Tibial artery (tissue), 4 donors: ENCODE measurements around the gene ZCCHC7.

Experiments
- DNase-seq, 2 donors: peaks; one replicate each; pipeline ENCODE4 v3.0.0-alpha.2; 2019
- H3K27ac ChIP-seq, 2 donors: fragments of 200-600 bp; sonication (generic) in 1 of 2; 1 replicate in 1 of 2; 2 replicates in 1 of 2; pipeline ENCODE4 v1.5.1; 2018 to 2019; ENCODE audit warnings: mild to moderate bottlenecking in 1 of 2
- H3K27me3 ChIP-seq, 2 donors: fragments of 200-600 bp; sonication (generic) in 1 of 2; one replicate each; pipeline versions ENCODE4 v1.5.1 to v1.6.0; 2016 to 2019
- H3K36me3 ChIP-seq, 3 donors: fragments of 200-600 bp; sonication (generic) in 2 of 3; one replicate each; pipeline ENCODE4 v1.5.1; 2016 to 2019; ENCODE audit warnings: mild to moderate bottlenecking in 2 of 3
- H3K4me1 ChIP-seq, 4 donors: fragments of 200-600 bp; sonication (generic) in 2 of 4; 1 replicate in 3 of 4; 2 replicates in 1 of 4; pipeline ENCODE4 v1.5.1; 2016 to 2019
- H3K4me3 ChIP-seq, 2 donors: fragments of 200-600 bp; sonication (generic) in 1 of 2; 1 replicate in 1 of 2; 2 replicates in 1 of 2; pipeline ENCODE4 v1.5.1; 2018 to 2019; ENCODE audit warnings: mild to moderate bottlenecking in 2 of 2
- H3K9me3 ChIP-seq, 3 donors: fragments of 200-600 bp; sonication (generic) in 1 of 3; one replicate each; pipeline ENCODE4 v1.5.1; 2016 to 2019
- intact Hi-C: fragments of 100-400 bp; cut with DNase I; formaldehyde crosslinking; loops from one replicate; pipeline ENCODE4 v1.15.0; 2023; ENCODE audit warnings: low total_unique reads
- TF ChIP-seq, protein P1 (sequence below), 2 experiments: fragments of 200-600 bp in 1 of 2; fragments of 450-650 bp in 1 of 2; IDR thresholded peaks; one replicate each; pipeline ENCODE4 v1.5.1; 2017 to 2019; ENCODE audit warnings: antibody characterized with exemption in 2 of 2, mild to moderate bottlenecking in 1 of 2, moderate library complexity in 1 of 2

Gene ZCCHC7

DNA sequence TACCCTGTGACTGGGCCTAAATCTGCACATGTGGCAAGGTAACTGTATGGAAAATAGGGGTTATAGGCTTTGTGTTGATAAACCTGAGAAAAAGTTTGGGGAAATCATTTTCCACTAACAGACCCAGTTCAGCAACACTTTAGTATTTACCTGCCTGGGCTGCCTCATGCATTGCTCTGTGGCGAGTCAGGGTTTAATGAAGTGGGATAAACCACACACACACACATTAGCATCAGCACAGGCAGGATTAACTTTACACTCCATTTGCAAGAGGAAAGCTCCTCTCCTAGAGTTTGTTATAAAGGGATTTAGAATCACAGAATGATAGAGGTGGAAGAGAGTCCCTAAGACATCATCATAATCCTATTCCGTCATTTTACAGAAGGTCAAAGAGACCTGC, 20.0 kb upstream of the ZCCHC7 start:
- intact Hi-C loops = no loop called here
- Histone ChIP-seq H3K27ac (no peak overlapping the region), H3K36me3 (no peaks in the 10 kb centered on the region), H3K27me3 (peaks cover 0 to 3% of the 10 kb centered on the region in 2 donors), H3K4me1 (no peaks in the 10 kb centered on the region), H3K9me3 (no peaks in the 10 kb centered on the region), H3K4me3 (no peak overlapping the region)
- no peak for DNase-seq
- TF ChIP-seq, protein P1, sequence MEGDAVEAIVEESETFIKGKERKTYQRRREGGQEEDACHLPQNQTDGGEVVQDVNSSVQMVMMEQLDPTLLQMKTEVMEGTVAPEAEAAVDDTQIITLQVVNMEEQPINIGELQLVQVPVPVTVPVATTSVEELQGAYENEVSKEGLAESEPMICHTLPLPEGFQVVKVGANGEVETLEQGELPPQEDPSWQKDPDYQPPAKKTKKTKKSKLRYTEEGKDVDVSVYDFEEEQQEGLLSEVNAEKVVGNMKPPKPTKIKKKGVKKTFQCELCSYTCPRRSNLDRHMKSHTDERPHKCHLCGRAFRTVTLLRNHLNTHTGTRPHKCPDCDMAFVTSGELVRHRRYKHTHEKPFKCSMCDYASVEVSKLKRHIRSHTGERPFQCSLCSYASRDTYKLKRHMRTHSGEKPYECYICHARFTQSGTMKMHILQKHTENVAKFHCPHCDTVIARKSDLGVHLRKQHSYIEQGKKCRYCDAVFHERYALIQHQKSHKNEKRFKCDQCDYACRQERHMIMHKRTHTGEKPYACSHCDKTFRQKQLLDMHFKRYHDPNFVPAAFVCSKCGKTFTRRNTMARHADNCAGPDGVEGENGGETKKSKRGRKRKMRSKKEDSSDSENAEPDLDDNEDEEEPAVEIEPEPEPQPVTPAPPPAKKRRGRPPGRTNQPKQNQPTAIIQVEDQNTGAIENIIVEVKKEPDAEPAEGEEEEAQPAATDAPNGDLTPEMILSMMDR (IDR thresholded peaks at IDR 0.05) = no peak

DNA sequence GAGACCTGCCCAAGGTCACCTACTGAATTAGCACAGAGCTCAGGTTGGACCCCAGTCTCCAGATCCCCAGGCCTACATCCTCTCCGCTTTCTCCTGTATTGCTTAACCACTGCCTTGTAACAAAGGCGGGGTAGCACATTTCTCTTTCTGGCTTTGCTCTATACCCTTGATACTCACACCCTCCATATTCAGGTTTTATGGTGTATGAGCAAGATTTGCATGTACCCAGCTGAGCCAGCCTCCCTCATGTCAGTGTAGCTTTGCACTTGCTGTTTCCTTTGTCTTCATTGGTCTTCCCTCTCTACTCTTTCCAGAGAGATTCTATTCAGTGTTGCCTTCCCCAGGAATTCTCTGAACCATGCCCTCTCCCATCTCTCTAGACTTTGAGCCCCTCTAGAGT, 19.6 kb upstream of the ZCCHC7 start:
- Histone ChIP-seq H3K4me3 (no peak overlapping the region), H3K36me3 (no peaks in the 10 kb centered on the region), H3K27me3 (peaks cover 0 to 3% of the 10 kb centered on the region in 2 donors), H3K4me1 (no peaks in the 10 kb centered on the region), H3K9me3 (no peaks in the 10 kb centered on the region), H3K27ac (no peak overlapping the region)
- TF ChIP-seq, protein P1 (IDR thresholded peaks at IDR 0.05) = no peak
- intact Hi-C loops = no loop called here
- no peak for DNase-seq

DNA sequence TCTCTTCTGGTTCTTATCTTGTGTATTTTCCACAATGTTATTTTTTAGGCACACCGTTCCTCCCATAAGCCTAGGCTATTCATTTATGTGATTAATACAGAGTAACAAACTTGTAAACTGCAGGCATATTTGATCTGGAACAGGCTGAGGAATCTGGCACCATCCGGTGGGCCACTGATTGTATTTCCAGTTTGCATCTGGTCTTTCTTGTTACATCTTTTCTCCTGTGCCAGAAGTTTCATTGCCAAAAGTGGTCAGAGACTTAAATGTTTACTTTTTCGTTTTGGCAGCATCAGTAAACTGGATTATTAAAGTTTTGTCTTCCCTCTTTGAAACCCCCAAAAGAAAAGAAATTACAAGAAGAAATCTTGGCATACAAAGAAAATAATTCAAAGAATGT, 17.9 kb upstream of the ZCCHC7 start:
- Histone ChIP-seq H3K4me1 (no peaks in the 10 kb centered on the region), H3K27me3 (peaks cover 0 to 3% of the 10 kb centered on the region in 2 donors), H3K27ac (no peak overlapping the region), H3K9me3 (no peaks in the 10 kb centered on the region), H3K4me3 (no peak overlapping the region), H3K36me3 (no peaks in the 10 kb centered on the region)
- no peak for DNase-seq
- TF ChIP-seq, protein P1 (IDR thresholded peaks at IDR 0.05) = no peak
- intact Hi-C loops = no loop called here

DNA sequence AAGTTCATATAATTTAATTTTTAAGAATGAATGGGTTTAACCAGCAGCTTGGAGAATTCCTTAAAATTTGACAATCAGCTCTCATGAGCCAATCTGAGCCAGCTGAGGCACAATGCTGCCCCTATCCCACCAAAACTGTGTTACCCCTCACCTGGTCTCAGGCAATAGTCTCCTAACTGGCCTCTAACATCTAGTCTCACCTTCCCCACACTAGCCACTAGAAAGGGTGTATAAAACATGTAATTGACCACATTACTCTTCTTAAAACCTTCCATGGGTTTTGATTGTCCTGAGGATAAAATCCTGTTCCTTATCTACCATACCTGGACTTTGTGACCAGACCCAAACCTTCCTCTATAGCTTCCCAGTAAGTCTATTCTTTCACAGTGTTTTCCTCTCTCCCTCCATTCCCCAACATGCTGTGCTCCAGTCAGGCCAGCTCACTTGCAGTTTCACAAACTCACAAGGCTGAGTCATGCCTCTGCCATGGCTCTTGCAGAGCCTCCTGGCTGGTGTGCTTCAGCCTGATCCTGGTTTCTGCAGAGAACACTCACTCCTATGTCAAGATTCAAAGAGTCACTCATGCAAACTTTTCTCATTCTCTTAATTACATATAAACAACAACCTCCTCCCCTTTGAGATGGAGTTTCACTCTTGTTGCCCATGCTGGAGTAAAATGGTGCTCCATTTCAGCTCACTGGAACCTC, 16.0 kb upstream of the ZCCHC7 start:
- intact Hi-C loops = no loop called here
- no peak for DNase-seq
- H3K4me3 ChIP-seq = no peak overlapping the region
- no peaks in the 10 kb centered on the region for H3K9me3 ChIP-seq
- peaks cover 0 to 3% of the 10 kb centered on the region in 2 donors for H3K27me3 ChIP-seq
- H3K36me3 ChIP-seq = no peaks in the 10 kb centered on the region
- no peaks in the 10 kb centered on the region for H3K4me1 ChIP-seq
- no peak overlapping the region for H3K27ac ChIP-seq
- TF ChIP-seq, protein P1 (IDR thresholded peaks at IDR 0.05) = no peak

DNA sequence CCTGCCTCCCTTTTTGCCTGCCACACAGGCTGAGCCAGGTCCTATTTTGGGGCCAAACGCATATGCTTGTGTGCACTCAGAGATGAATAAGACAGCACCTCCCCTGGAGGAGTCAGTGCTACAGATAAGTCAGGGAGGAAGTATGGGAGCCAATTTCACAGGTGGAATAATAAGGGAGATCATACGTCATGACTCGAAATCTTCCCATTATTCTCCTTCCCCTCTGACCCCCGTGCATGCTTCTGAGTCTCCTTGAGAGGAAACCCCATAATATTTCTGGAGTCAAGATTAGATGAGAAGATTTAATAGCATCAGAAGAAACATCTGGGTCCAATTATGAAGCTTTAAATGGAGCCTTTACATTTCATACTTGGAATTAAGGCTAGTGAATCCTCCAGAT, 15.1 kb upstream of the ZCCHC7 start:
- no peak for DNase-seq
- intact Hi-C loops = no loop called here

More for the DNA sequence above, 15.1 kb upstream of the ZCCHC7 start:
- H3K4me1 ChIP-seq = no peaks in the 10 kb centered on the region
- TF ChIP-seq, protein P1 (IDR thresholded peaks at IDR 0.05) = no peak
- H3K36me3 ChIP-seq = no peaks in the 10 kb centered on the region
- no peak overlapping the region for H3K4me3 ChIP-seq
- H3K27me3 ChIP-seq = peaks cover 0 to 3% of the 10 kb centered on the region in 2 donors
- no peaks in the 10 kb centered on the region for H3K9me3 ChIP-seq
- no peak overlapping the region for H3K27ac ChIP-seq
